ENCODE data around the gene CHID1. TPM values are rescaled to one million over a fixed set of nuclear protein-coding genes. Genes with fewer than 3 reads are reported as not detected.

The CHID1 gene
- total RNA-seq, 1 experiment from 2014 or later: 85.6 TPM

DNA sequence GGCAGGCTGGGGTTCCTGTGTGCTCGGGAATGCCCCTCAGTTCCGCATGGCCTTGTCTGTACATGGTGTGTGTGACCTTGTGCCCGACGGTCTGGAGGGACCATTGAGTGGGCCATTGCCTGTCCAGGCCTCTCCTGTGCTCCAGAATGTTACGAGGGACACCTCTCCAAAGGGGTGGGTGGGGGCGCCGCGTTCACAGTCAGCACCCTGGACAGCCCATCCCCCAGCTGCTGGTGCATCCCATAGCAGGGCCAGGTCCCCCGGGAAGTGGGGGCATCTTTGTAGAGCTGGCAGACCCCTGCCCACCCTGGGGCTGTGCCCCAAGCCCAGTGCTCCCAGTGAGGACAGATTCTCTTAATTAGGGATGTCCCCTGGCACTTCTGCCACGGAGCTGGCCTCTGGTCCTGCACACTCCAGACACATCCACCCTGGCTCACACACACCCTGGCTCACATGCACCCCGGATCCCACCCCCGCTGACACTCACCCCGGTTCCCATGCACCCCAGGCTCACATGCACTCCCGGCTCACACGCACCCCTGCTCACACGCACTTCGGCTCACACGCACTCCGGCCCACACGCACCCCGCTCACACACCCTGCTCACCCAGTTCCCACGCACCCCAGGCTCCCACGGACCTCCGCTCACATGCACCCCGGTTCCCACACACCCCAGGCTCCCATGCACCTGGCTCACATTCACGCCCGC, 52.4 kb downstream of the CHID1 start:
- Histone ChIP-seq H3K9me2 (ENCODE audit: insufficient read depth) (no peaks in the 10 kb centered on the region), H3K9me3 (ENCODE audit: insufficient read depth, low read depth) (no peaks in the 10 kb centered on the region), H2AFZ (no peak overlapping the region), H3K4me2 (no peak overlapping the region), H3K27ac (no peak overlapping the region), H3K27me3 (ENCODE audit: insufficient read depth, low read depth) (no peaks in the 10 kb centered on the region), H4K20me1 (ENCODE audit: insufficient read depth) (no peaks in the 10 kb centered on the region), H3K4me3 (no peak overlapping the region), H3K4me1 (replicated peaks; ENCODE audit: insufficient read depth) (no peaks in the 10 kb centered on the region), H3K79me2 (ENCODE audit: low read depth) (no peaks in the 10 kb centered on the region), H3K36me3 (ENCODE audit: low read depth) (no peaks in the 10 kb centered on the region), H3F3A (ENCODE audit: insufficient read depth, low read depth) (no peaks in the 10 kb centered on the region)
- CTCF ChIA-PET: no interaction called here
- DNase-seq: no peak
- intact Hi-C loops (cut with micrococcal nuclease; ENCODE audit: unreplicated experiment): no loop called here
- no TSS peak for BruUV-seq (replicated peaks)
- POLR2A ChIA-PET (ENCODE audit: unreplicated experiment): no interaction called here
- no peak for TF ChIP-seq EZH2 (IDR thresholded peaks at IDR 0.05; ENCODE audit: low read depth)
- TF ChIP-seq, protein P1, sequence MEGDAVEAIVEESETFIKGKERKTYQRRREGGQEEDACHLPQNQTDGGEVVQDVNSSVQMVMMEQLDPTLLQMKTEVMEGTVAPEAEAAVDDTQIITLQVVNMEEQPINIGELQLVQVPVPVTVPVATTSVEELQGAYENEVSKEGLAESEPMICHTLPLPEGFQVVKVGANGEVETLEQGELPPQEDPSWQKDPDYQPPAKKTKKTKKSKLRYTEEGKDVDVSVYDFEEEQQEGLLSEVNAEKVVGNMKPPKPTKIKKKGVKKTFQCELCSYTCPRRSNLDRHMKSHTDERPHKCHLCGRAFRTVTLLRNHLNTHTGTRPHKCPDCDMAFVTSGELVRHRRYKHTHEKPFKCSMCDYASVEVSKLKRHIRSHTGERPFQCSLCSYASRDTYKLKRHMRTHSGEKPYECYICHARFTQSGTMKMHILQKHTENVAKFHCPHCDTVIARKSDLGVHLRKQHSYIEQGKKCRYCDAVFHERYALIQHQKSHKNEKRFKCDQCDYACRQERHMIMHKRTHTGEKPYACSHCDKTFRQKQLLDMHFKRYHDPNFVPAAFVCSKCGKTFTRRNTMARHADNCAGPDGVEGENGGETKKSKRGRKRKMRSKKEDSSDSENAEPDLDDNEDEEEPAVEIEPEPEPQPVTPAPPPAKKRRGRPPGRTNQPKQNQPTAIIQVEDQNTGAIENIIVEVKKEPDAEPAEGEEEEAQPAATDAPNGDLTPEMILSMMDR (conservative IDR thresholded peaks at IDR 0.05): no peak

DNA sequence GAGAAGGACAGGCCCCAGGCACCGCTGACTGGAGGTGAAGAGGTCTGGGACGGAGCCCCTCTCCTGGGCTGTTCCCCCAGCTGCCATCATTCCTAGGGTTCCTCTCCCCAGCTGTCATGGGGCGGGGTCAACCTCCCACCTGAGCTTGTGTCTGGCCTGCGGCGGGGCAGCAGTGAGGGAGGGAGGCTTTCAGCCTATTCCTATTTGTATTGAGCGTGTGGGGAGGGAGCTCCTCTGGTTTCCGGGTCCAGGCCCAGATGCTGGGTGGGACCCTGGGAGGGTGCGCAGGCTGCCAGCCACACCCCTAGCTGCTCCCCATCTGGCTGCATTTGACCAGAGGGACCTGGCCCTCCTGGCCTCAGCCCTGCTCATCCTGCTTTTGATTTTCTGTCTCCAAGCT, 54.2 kb downstream of the CHID1 start:
- Histone ChIP-seq H3K36me3 (ENCODE audit: low read depth) (no peaks in the 10 kb centered on the region), H3K27me3 (ENCODE audit: insufficient read depth, low read depth) (no peaks in the 10 kb centered on the region), H3K9me2 (ENCODE audit: insufficient read depth) (no peaks in the 10 kb centered on the region), H3K9me3 (ENCODE audit: insufficient read depth, low read depth) (no peaks in the 10 kb centered on the region), H3K4me2 (no peak overlapping the region), H2AFZ (no peak overlapping the region), H3F3A (ENCODE audit: insufficient read depth, low read depth) (no peaks in the 10 kb centered on the region), H3K27ac (no peak overlapping the region), H3K4me1 (replicated peaks; ENCODE audit: insufficient read depth) (no peaks in the 10 kb centered on the region), H3K4me3 (no peak overlapping the region), H3K79me2 (ENCODE audit: low read depth) (no peaks in the 10 kb centered on the region), H4K20me1 (ENCODE audit: insufficient read depth) (no peaks in the 10 kb centered on the region)
- ChIA-PET CTCF (no interaction called here), POLR2A (ENCODE audit: unreplicated experiment) (no interaction called here)
- no peak for DNase-seq
- intact Hi-C loops (cut with micrococcal nuclease; ENCODE audit: unreplicated experiment): no loop called here
- no TSS peak for BruUV-seq (replicated peaks)
- no peak for TF ChIP-seq EZH2 (IDR thresholded peaks at IDR 0.05; ENCODE audit: low read depth)
- TF ChIP-seq, protein P1 (conservative IDR thresholded peaks at IDR 0.05): no peak

DNA sequence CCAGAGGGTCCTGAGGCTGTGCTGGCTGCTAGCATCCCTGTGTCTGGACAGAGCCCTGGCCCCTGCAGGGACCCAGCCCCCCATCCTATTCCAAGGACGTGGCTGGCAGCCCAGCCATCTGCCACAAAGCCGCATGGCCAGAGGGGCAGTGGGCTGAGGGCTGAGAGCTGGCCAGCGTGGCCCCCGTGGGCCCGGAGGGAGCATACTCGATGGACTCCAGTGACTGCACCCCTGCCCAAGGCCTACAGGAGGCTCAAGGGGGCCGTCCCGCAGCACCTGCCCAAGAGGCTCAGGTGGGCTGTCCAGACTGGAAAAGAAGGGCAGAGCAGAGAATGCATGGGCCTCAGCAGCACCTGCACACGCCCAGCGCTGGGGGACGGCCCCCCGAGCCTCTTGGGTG, 54.8 kb downstream of the CHID1 start:
- no TSS peak for BruUV-seq (replicated peaks)
- Histone ChIP-seq H3K27ac (no peak overlapping the region), H2AFZ (no peak overlapping the region), H3K79me2 (ENCODE audit: low read depth) (no peaks in the 10 kb centered on the region), H3F3A (ENCODE audit: insufficient read depth, low read depth) (no peaks in the 10 kb centered on the region), H3K27me3 (ENCODE audit: insufficient read depth, low read depth) (no peaks in the 10 kb centered on the region), H3K4me1 (replicated peaks; ENCODE audit: insufficient read depth) (no peaks in the 10 kb centered on the region), H4K20me1 (ENCODE audit: insufficient read depth) (no peaks in the 10 kb centered on the region), H3K4me2 (no peak overlapping the region), H3K9me3 (ENCODE audit: insufficient read depth, low read depth) (no peaks in the 10 kb centered on the region), H3K36me3 (ENCODE audit: low read depth) (no peaks in the 10 kb centered on the region), H3K4me3 (no peak overlapping the region), H3K9me2 (ENCODE audit: insufficient read depth) (no peaks in the 10 kb centered on the region)
- DNase-seq: no peak
- intact Hi-C loops (cut with micrococcal nuclease; ENCODE audit: unreplicated experiment): no loop called here
- POLR2A ChIA-PET (ENCODE audit: unreplicated experiment): no interaction called here
- CTCF ChIA-PET: no interaction called here
- TF ChIP-seq, protein P1 (conservative IDR thresholded peaks at IDR 0.05): no peak
- no peak for TF ChIP-seq EZH2 (IDR thresholded peaks at IDR 0.05; ENCODE audit: low read depth)

Measured in PC-9 (cell line).